Measurements from ENCODE around the gene CCDC7. TPM values are rescaled to one million over a fixed set of nuclear protein-coding genes. Genes with fewer than 3 reads are reported as not detected.
"Not testable (repeated sequence)": the region's sequence is repeated elsewhere in the genome, so short reads cannot be mapped to it uniquely, and the experiment has no call there.

Gene CCDC7
- total and polyA plus RNA-seq, 2 donors, result 2.7 to 31.0 TPM

- Histone ChIP-seq H3K27ac (ENCODE audit: low read depth in 1 of 2, low read length in 1 of 2) (no peak overlapping the region), H3K36me3 (ENCODE audit: control insufficient read depth in 2 of 2, insufficient read depth in 2 of 2, low read length in 1 of 2) (no peaks in the 10 kb centered on the region), H3K9me3 (ENCODE audit: control insufficient read depth in 2 of 2, insufficient read depth in 1 of 2, low read length in 1 of 2) (no peaks in the 10 kb centered on the region), H3K4me1 (ENCODE audit: control insufficient read depth in 2 of 2, insufficient read depth in 2 of 2, low read length in 2 of 2) (no peaks in the 10 kb centered on the region), H3K27me3 (ENCODE audit: control insufficient read depth in 2 of 2, insufficient read depth in 1 of 2, low read length in 1 of 2) (no peaks in the 10 kb centered on the region), H3K4me3 (ENCODE audit: low read length in 2 of 2) (no peak overlapping the region)
- WGBS, result 53% methylated on average over 1 of the region's 1 CpG
- no peak for DNase-seq (ENCODE audit: low read depth in 6 of 9, low spot score in 9 of 9)
Measured at GRCh38 chr10:32627183-32627582, 181.2 kb downstream of the CCDC7 start.

GRCh38 chr10:32629910-32630309, 184.0 kb downstream of the CCDC7 start:
- no peaks in the 10 kb centered on the region for H3K36me3 ChIP-seq (ENCODE audit: control insufficient read depth in 2 of 2, insufficient read depth in 2 of 2, low read length in 1 of 2)
- no peaks in the 10 kb centered on the region for H3K4me1 ChIP-seq (ENCODE audit: control insufficient read depth in 2 of 2, insufficient read depth in 2 of 2, low read length in 2 of 2)
- DNase-seq (ENCODE audit: low read depth in 6 of 9, low spot score in 9 of 9), result no peak
- H3K27ac ChIP-seq (ENCODE audit: low read depth in 1 of 2, low read length in 1 of 2), result no peak overlapping the region
- no peak overlapping the region for H3K4me3 ChIP-seq (ENCODE audit: low read length in 2 of 2)
- H3K9me3 ChIP-seq (ENCODE audit: control insufficient read depth in 2 of 2, insufficient read depth in 1 of 2, low read length in 1 of 2), result no peaks in the 10 kb centered on the region
- H3K27me3 ChIP-seq (ENCODE audit: control insufficient read depth in 2 of 2, insufficient read depth in 1 of 2, low read length in 1 of 2), result no peaks in the 10 kb centered on the region

GRCh38 chr10:32646535-32646934, 200.6 kb downstream of the CCDC7 start:
- Histone ChIP-seq H3K27ac (ENCODE audit: low read depth in 1 of 2, low read length in 1 of 2) (no peak overlapping the region), H3K4me3 (ENCODE audit: low read length in 2 of 2) (no peak overlapping the region), H3K36me3 (ENCODE audit: control insufficient read depth in 2 of 2, insufficient read depth in 2 of 2, low read length in 1 of 2) (no peaks in the 10 kb centered on the region), H3K27me3 (ENCODE audit: control insufficient read depth in 2 of 2, insufficient read depth in 1 of 2, low read length in 1 of 2) (no peaks in the 10 kb centered on the region), H3K4me1 (ENCODE audit: control insufficient read depth in 2 of 2, insufficient read depth in 2 of 2, low read length in 2 of 2) (no peaks in the 10 kb centered on the region), H3K9me3 (ENCODE audit: control insufficient read depth in 2 of 2, insufficient read depth in 1 of 2, low read length in 1 of 2) (peaks cover 0 to 5% of the 10 kb centered on the region in 2 donors)
- DNase-seq (ENCODE audit: low read depth in 6 of 9, low spot score in 9 of 9), result no peak
- WGBS, result 97% methylated on average over 1 of the region's 1 CpG

GRCh38 chr10:32650246-32650655, 204.3 kb downstream of the CCDC7 start:
- Histone ChIP-seq H3K27me3 (ENCODE audit: control insufficient read depth in 2 of 2, insufficient read depth in 1 of 2, low read length in 1 of 2) (no peaks in the 10 kb centered on the region), H3K9me3 (ENCODE audit: control insufficient read depth in 2 of 2, insufficient read depth in 1 of 2, low read length in 1 of 2) (peaks cover 0 to 5% of the 10 kb centered on the region in 2 donors), H3K36me3 (ENCODE audit: control insufficient read depth in 2 of 2, insufficient read depth in 2 of 2, low read length in 1 of 2) (no peaks in the 10 kb centered on the region), H3K27ac (ENCODE audit: low read depth in 1 of 2, low read length in 1 of 2) (no peak overlapping the region), H3K4me1 (ENCODE audit: control insufficient read depth in 2 of 2, insufficient read depth in 2 of 2, low read length in 2 of 2) (no peaks in the 10 kb centered on the region), H3K4me3 (ENCODE audit: low read length in 2 of 2) (no peak overlapping the region)
- no peak for DNase-seq (ENCODE audit: low read depth in 6 of 9, low spot score in 9 of 9)
- 78% methylated on average over 1 of the region's 1 CpG for WGBS

- not testable (repeated sequence) for DNase-seq (ENCODE audit: low read depth in 6 of 9, low spot score in 9 of 9); H3K36me3 ChIP-seq (ENCODE audit: control insufficient read depth in 2 of 2, insufficient read depth in 2 of 2, low read length in 1 of 2); H3K9me3 ChIP-seq (ENCODE audit: control insufficient read depth in 2 of 2, insufficient read depth in 1 of 2, low read length in 1 of 2); H3K4me1 ChIP-seq (ENCODE audit: control insufficient read depth in 2 of 2, insufficient read depth in 2 of 2, low read length in 2 of 2); H3K4me3 ChIP-seq (ENCODE audit: low read length in 2 of 2); H3K27ac ChIP-seq (ENCODE audit: low read depth in 1 of 2, low read length in 1 of 2); H3K27me3 ChIP-seq (ENCODE audit: control insufficient read depth in 2 of 2, insufficient read depth in 1 of 2, low read length in 1 of 2)
- WGBS, result 96% methylated on average over 1 of the region's 1 CpG
Measured at GRCh38 chr10:32657430-32657829, 211.5 kb downstream of the CCDC7 start.

GRCh38 chr10:32661346-32661745, 215.4 kb downstream of the CCDC7 start:
- 100% methylated on average over 2 of the region's 2 CpGs for WGBS
- Histone ChIP-seq H3K27me3 (ENCODE audit: control insufficient read depth in 2 of 2, insufficient read depth in 1 of 2, low read length in 1 of 2) (no peaks in the 10 kb centered on the region), H3K4me3 (ENCODE audit: low read length in 2 of 2) (no peak overlapping the region), H3K9me3 (ENCODE audit: control insufficient read depth in 2 of 2, insufficient read depth in 1 of 2, low read length in 1 of 2) (peaks cover 0 to 8% of the 10 kb centered on the region in 2 donors), H3K36me3 (ENCODE audit: control insufficient read depth in 2 of 2, insufficient read depth in 2 of 2, low read length in 1 of 2) (no peaks in the 10 kb centered on the region), H3K27ac (ENCODE audit: low read depth in 1 of 2, low read length in 1 of 2) (no peak overlapping the region), H3K4me1 (ENCODE audit: control insufficient read depth in 2 of 2, insufficient read depth in 2 of 2, low read length in 2 of 2) (no peaks in the 10 kb centered on the region)
- no peak for DNase-seq (ENCODE audit: low read depth in 6 of 9, low spot score in 9 of 9)

GRCh38 chr10:32680803-32681557, 235.0 kb downstream of the CCDC7 start:
- H3K4me3 ChIP-seq (ENCODE audit: low read length in 2 of 2), result no peak overlapping the region
- no peaks in the 10 kb centered on the region for H3K27me3 ChIP-seq (ENCODE audit: control insufficient read depth in 2 of 2, insufficient read depth in 1 of 2, low read length in 1 of 2)
- no peaks in the 10 kb centered on the region for H3K36me3 ChIP-seq (ENCODE audit: control insufficient read depth in 2 of 2, insufficient read depth in 2 of 2, low read length in 1 of 2)
- H3K4me1 ChIP-seq (ENCODE audit: control insufficient read depth in 2 of 2, insufficient read depth in 2 of 2, low read length in 2 of 2), result no peaks in the 10 kb centered on the region
- peaks cover 0 to 9% of the 10 kb centered on the region in 2 donors for H3K9me3 ChIP-seq (ENCODE audit: control insufficient read depth in 2 of 2, insufficient read depth in 1 of 2, low read length in 1 of 2)
- DNase-seq (ENCODE audit: low read depth in 6 of 9, low spot score in 9 of 9), result no peak
- 95% methylated on average over 4 of the region's 4 CpGs for WGBS
- no peak overlapping the region for H3K27ac ChIP-seq (ENCODE audit: low read depth in 1 of 2, low read length in 1 of 2)

- Histone ChIP-seq H3K27ac (ENCODE audit: low read depth in 1 of 2, low read length in 1 of 2) (no peak overlapping the region), H3K4me1 (ENCODE audit: control insufficient read depth in 2 of 2, insufficient read depth in 2 of 2, low read length in 2 of 2) (no peaks in the 10 kb centered on the region), H3K36me3 (ENCODE audit: control insufficient read depth in 2 of 2, insufficient read depth in 2 of 2, low read length in 1 of 2) (no peaks in the 10 kb centered on the region), H3K4me3 (ENCODE audit: low read length in 2 of 2) (no peak overlapping the region), H3K27me3 (ENCODE audit: control insufficient read depth in 2 of 2, insufficient read depth in 1 of 2, low read length in 1 of 2) (no peaks in the 10 kb centered on the region), H3K9me3 (ENCODE audit: control insufficient read depth in 2 of 2, insufficient read depth in 1 of 2, low read length in 1 of 2) (peaks cover 0 to 9% of the 10 kb centered on the region in 2 donors)
- no peak for DNase-seq (ENCODE audit: low read depth in 6 of 9, low spot score in 9 of 9)
- WGBS, result 98% methylated on average over 2 of the region's 2 CpGs
Measured at GRCh38 chr10:32684291-32684690, 238.4 kb downstream of the CCDC7 start.

- no peaks in the 10 kb centered on the region for H3K27me3 ChIP-seq (ENCODE audit: control insufficient read depth in 2 of 2, insufficient read depth in 1 of 2, low read length in 1 of 2)
- H3K4me1 ChIP-seq (ENCODE audit: control insufficient read depth in 2 of 2, insufficient read depth in 2 of 2, low read length in 2 of 2), result no peaks in the 10 kb centered on the region
- H3K9me3 ChIP-seq (ENCODE audit: control insufficient read depth in 2 of 2, insufficient read depth in 1 of 2, low read length in 1 of 2), result peaks cover 0 to 9% of the 10 kb centered on the region in 2 donors
- no peaks in the 10 kb centered on the region for H3K36me3 ChIP-seq (ENCODE audit: control insufficient read depth in 2 of 2, insufficient read depth in 2 of 2, low read length in 1 of 2)
- no peak for DNase-seq (ENCODE audit: low read depth in 6 of 9, low spot score in 9 of 9)
- no peak overlapping the region for H3K4me3 ChIP-seq (ENCODE audit: low read length in 2 of 2)
- H3K27ac ChIP-seq (ENCODE audit: low read depth in 1 of 2, low read length in 1 of 2), result no peak overlapping the region
Measured at GRCh38 chr10:32687116-32687515, 241.2 kb downstream of the CCDC7 start.
